ENCODE measurements around the gene CYSTM1.
A peak's percentile ranks its signal among the peaks of the same experiment; 100 is the strongest.

- no peak for TF ChIP-seq EZH2 (IDR thresholded peaks at IDR 0.05; ENCODE audit: low read length, unreplicated experiment)
- TF ChIP-seq EZH2phosphoT487 (IDR thresholded peaks at IDR 0.05; ENCODE audit: borderline replicate concordance, low read length), result no peak
- peak; percentile 36; the same call in 1 of the 2 replicates for TF ChIP-seq CTCF (conservative IDR thresholded peaks at IDR 0.05; ENCODE audit: low read depth, low read length)
Observed at GRCh38 chr5:140242099-140242498, 67.1 kb downstream of the CYSTM1 start.
